Measurements from ENCODE around the gene ANO8. TPM values are rescaled to one million over a fixed set of nuclear protein-coding genes. Genes with fewer than 3 reads are reported as not detected.

ANO8 gene
- total RNA-seq, 1 donor from 2014 or later, result 16.7 TPM

- Mint-ChIP-seq H3K4me3 (ENCODE audit: unreplicated experiment) (peak overlapping the region; percentile 84), H3K9me3 (ENCODE audit: low read depth) (no peaks in the 10 kb centered on the region), H3K27ac (ENCODE audit: unreplicated experiment) (peak overlapping the region; percentile 95), H3K4me1 (ENCODE audit: low read depth) (peaks cover 51% of the 10 kb centered on the region), H3K27me3 (ENCODE audit: low read depth) (no peaks in the 10 kb centered on the region), H3K36me3 (ENCODE audit: low read depth) (no peaks in the 10 kb centered on the region)
- no peak for DNase-seq (ENCODE audit: low spot score)
- TF ChIP-seq CTCF (IDR thresholded peaks at IDR 0.05), result no peak
Observed at GRCh38 chr19:17306285-17306714, 28.4 kb downstream of the ANO8 start.

GRCh38 chr19:17305517-17306284 is 29.0 kb downstream of the ANO8 start, which contains the start of gene MRPL34:
Gene MRPL34 (plus strand): TSS chr19:17305872. CDS start chr19:17305893, 21 bp downstream.
- peak within 1 kb of the TSS; percentile 84 for H3K4me3 Mint-ChIP-seq (ENCODE audit: unreplicated experiment)

DNA sequence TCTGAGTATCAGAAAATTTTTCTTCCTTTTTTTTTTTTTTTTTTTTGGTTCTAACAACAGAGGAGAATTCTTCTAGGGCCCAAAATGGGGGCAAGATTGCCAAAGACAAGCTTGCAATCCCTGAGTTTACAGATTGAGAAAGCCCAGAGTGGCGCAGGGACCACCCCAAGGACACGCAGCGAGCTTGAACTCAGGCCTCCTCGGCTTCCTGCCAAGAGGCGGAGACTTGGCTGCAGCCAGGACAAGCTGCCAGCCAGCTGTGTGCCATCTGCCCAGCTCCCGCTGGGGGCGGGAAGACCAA is 29.5 kb downstream of the ANO8 start:
- Mint-ChIP-seq H3K27me3 (ENCODE audit: low read depth) (no peaks in the 10 kb centered on the region), H3K27ac (ENCODE audit: unreplicated experiment) (peak overlapping the region; percentile 95), H3K4me3 (ENCODE audit: unreplicated experiment) (peak overlapping the region; percentile 84)

More at GRCh38 chr19:17305517-17306284, 29.0 kb downstream of the ANO8 start, which contains the start of gene MRPL34:
- no peaks in the 10 kb centered on the region for H3K9me3 Mint-ChIP-seq (ENCODE audit: low read depth)
- DNase-seq (ENCODE audit: low spot score), result no peak
- H3K27ac Mint-ChIP-seq (ENCODE audit: unreplicated experiment), result peak within 1 kb of the TSS; percentile 95
- no peaks in the 10 kb centered on the region for H3K27me3 Mint-ChIP-seq (ENCODE audit: low read depth)
- peaks cover 45% of the 10 kb centered on the region for H3K4me1 Mint-ChIP-seq (ENCODE audit: low read depth)
- H3K36me3 Mint-ChIP-seq (ENCODE audit: low read depth), result no peaks in the 10 kb centered on the region
- peak; percentile 87 for TF ChIP-seq CTCF (IDR thresholded peaks at IDR 0.05)

GRCh38 chr19:17304386-17305215 is 30.1 kb downstream of the ANO8 start:
- Mint-ChIP-seq H3K4me1 (ENCODE audit: low read depth) (peaks cover 38% of the 10 kb centered on the region), H3K27ac (ENCODE audit: unreplicated experiment) (peak overlapping the region; percentile 95), H3K9me3 (ENCODE audit: low read depth) (no peaks in the 10 kb centered on the region), H3K27me3 (ENCODE audit: low read depth) (no peaks in the 10 kb centered on the region), H3K36me3 (ENCODE audit: low read depth) (no peaks in the 10 kb centered on the region), H3K4me3 (ENCODE audit: unreplicated experiment) (peak overlapping the region; percentile 84)
- DNase-seq (ENCODE audit: low spot score), result no peak
- no peak for TF ChIP-seq CTCF (IDR thresholded peaks at IDR 0.05)

More for the DNA sequence above, 29.5 kb downstream of the ANO8 start:
- TF ChIP-seq CTCF (IDR thresholded peaks at IDR 0.05), result no peak
- peak; percentile 99 for DNase-seq (ENCODE audit: low spot score)
- Mint-ChIP-seq H3K9me3 (ENCODE audit: low read depth) (no peaks in the 10 kb centered on the region), H3K4me1 (ENCODE audit: low read depth) (peaks cover 40% of the 10 kb centered on the region), H3K36me3 (ENCODE audit: low read depth) (no peaks in the 10 kb centered on the region)

DNA sequence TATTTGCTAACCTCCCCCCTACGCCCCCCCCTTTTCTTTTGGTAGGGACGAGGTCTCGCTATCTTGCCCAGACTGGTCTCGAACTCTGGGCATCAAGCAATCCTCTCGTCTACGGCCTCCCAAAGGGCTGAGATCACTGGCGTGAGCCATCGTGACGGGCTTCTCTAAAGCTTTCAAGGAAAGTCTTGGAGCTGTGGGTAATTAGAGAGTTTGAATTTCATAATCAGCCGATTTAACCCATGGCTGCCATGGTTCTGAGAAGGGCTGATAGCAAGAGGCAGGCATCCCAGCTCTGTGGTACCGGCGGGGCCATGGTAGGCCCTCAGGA is 30.8 kb downstream of the ANO8 start:
- DNase-seq (ENCODE audit: low spot score), result no peak
- Mint-ChIP-seq H3K27me3 (ENCODE audit: low read depth) (no peaks in the 10 kb centered on the region), H3K4me1 (ENCODE audit: low read depth) (peaks cover 32% of the 10 kb centered on the region), H3K4me3 (ENCODE audit: unreplicated experiment) (peak overlapping the region; percentile 57), H3K9me3 (ENCODE audit: low read depth) (no peaks in the 10 kb centered on the region), H3K36me3 (ENCODE audit: low read depth) (no peaks in the 10 kb centered on the region), H3K27ac (ENCODE audit: unreplicated experiment) (no peak overlapping the region)
- no peak for TF ChIP-seq CTCF (IDR thresholded peaks at IDR 0.05)

Data from chondrocyte (in vitro differentiated cells).